Measurements from ENCODE around the gene PPP1R15B. TPM values are rescaled to one million over a fixed set of nuclear protein-coding genes. Genes with fewer than 3 reads are reported as not detected.

Gene PPP1R15B
- polyA plus RNA-seq, 1 donor (not counting 4 experiments of a cell fraction or from before 2014, with no cell fraction given): 19.1 TPM

DNA sequence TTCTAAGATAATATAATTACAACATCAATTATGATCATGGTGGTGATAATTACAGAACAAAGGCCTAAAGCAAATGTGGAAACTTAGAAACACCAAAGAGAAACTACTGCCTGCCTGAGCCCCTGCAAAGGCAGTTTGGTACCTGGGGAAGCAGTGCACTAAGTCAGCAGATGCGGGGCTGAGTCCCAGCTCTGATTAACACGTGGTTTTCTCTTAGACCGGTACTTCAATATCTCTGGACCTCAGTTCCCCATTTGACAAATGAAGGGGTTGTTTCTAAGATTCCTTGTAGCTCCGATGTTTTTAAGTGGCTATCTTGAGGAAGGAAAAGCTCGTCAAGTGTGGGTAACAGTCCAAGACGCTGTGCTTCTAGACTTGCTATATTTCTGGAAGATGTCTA lies 35.2 kb downstream of the PPP1R15B start:
- dilution Hi-C loops (cut with MboI; ENCODE audit: extremely low pct_ligation_motif_present, low sequenced_read_pairs): no loop called here

DNA sequence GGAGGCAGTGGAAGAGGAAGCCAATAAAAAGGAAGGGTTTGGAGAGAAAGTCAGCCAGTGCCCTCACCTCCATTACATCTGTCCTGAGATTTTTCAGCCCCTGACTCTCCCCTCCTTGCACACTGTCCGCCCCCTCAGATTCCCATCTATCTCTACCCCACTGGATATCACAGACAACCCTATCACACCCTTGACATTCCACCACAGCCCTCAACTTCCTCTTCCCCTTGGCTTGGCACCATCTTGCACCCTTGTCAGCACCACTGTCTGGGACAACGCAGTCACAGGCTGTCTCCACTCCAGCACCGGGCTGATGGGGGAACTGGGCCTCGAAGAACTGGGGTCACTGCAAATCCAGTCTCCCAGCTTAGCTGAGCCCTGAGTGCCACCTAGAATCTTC lies 37.7 kb downstream of the PPP1R15B start:
- no peaks in the 10 kb centered on the region for H3K9me3 ChIP-seq (ENCODE audit: control insufficient read depth, low read depth, low read length)
- no peak overlapping the region for H3K4me3 ChIP-seq (ENCODE audit: control insufficient read depth in 2 of 3, extremely low read depth in 1 of 3, insufficient read depth in 2 of 3, low read depth in 1 of 3, low read length in 3 of 3)
- H3K4me2 ChIP-seq (ENCODE audit: control insufficient read depth, extremely low read depth, insufficient read depth, low read depth, low read length): no peak overlapping the region
- no peak overlapping the region for H3K27ac ChIP-seq (ENCODE audit: control insufficient read depth, insufficient read depth, low read length)
- DNase-seq (ENCODE audit: low read depth, low spot score): no peak
- H3K9ac ChIP-seq (ENCODE audit: control insufficient read depth, extremely low read depth, insufficient read depth, low read length): no peak overlapping the region
- H3K79me2 ChIP-seq (ENCODE audit: control insufficient read depth, insufficient read depth, low read length): no peaks in the 10 kb centered on the region
- H3K27me3 ChIP-seq (ENCODE audit: control insufficient read depth, extremely low read depth, insufficient read depth, low read length): peaks cover 14% of the 10 kb centered on the region
- TF ChIP-seq EZH2 (IDR thresholded peaks at IDR 0.05; ENCODE audit: low read length): no peak
- TF ChIP-seq, protein P1, sequence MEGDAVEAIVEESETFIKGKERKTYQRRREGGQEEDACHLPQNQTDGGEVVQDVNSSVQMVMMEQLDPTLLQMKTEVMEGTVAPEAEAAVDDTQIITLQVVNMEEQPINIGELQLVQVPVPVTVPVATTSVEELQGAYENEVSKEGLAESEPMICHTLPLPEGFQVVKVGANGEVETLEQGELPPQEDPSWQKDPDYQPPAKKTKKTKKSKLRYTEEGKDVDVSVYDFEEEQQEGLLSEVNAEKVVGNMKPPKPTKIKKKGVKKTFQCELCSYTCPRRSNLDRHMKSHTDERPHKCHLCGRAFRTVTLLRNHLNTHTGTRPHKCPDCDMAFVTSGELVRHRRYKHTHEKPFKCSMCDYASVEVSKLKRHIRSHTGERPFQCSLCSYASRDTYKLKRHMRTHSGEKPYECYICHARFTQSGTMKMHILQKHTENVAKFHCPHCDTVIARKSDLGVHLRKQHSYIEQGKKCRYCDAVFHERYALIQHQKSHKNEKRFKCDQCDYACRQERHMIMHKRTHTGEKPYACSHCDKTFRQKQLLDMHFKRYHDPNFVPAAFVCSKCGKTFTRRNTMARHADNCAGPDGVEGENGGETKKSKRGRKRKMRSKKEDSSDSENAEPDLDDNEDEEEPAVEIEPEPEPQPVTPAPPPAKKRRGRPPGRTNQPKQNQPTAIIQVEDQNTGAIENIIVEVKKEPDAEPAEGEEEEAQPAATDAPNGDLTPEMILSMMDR (optimal IDR thresholded peaks at IDR 0.05 in 1 of 3, IDR thresholded peaks at IDR 0.05 in 1 of 3, conservative IDR thresholded peaks at IDR 0.05 in 1 of 3; ENCODE audit: extremely low read depth in 1 of 3, insufficient read depth in 2 of 3, low read length in 3 of 3): no peak
- no peak for FAIRE-seq
- H3K9me1 ChIP-seq (ENCODE audit: control insufficient read depth, extremely low read depth, insufficient read depth, low read length): no peaks in the 10 kb centered on the region
- H3K4me1 ChIP-seq (ENCODE audit: control insufficient read depth, extremely low read depth, insufficient read depth, low read length): no peaks in the 10 kb centered on the region
- no peaks in the 10 kb centered on the region for H3K36me3 ChIP-seq (ENCODE audit: control insufficient read depth in 2 of 2, extremely low read depth in 1 of 2, insufficient read depth in 2 of 2, low read length in 2 of 2)
- H2AFZ ChIP-seq (ENCODE audit: control insufficient read depth, low read length): no peak overlapping the region
- dilution Hi-C loops (cut with MboI; ENCODE audit: extremely low pct_ligation_motif_present, low sequenced_read_pairs): no loop called here
- no peaks in the 10 kb centered on the region for H4K20me1 ChIP-seq (ENCODE audit: control insufficient read depth, extremely low read depth, insufficient read depth, low read length)

More for the DNA sequence above, 35.2 kb downstream of the PPP1R15B start:
- Histone ChIP-seq H4K20me1 (ENCODE audit: control insufficient read depth, extremely low read depth, insufficient read depth, low read length) (no peaks in the 10 kb centered on the region), H3K36me3 (ENCODE audit: control insufficient read depth in 2 of 2, extremely low read depth in 1 of 2, insufficient read depth in 2 of 2, low read length in 2 of 2) (no peaks in the 10 kb centered on the region), H3K27me3 (ENCODE audit: control insufficient read depth, extremely low read depth, insufficient read depth, low read length) (peaks cover 14% of the 10 kb centered on the region), H3K9me3 (ENCODE audit: control insufficient read depth, low read depth, low read length) (no peaks in the 10 kb centered on the region), H3K4me3 (ENCODE audit: control insufficient read depth in 2 of 3, extremely low read depth in 1 of 3, insufficient read depth in 2 of 3, low read depth in 1 of 3, low read length in 3 of 3) (no peak overlapping the region), H3K9ac (ENCODE audit: control insufficient read depth, extremely low read depth, insufficient read depth, low read length) (no peak overlapping the region), H3K9me1 (ENCODE audit: control insufficient read depth, extremely low read depth, insufficient read depth, low read length) (no peaks in the 10 kb centered on the region), H3K27ac (ENCODE audit: control insufficient read depth, insufficient read depth, low read length) (no peak overlapping the region), H2AFZ (ENCODE audit: control insufficient read depth, low read length) (no peak overlapping the region), H3K4me1 (ENCODE audit: control insufficient read depth, extremely low read depth, insufficient read depth, low read length) (peaks cover 7% of the 10 kb centered on the region), H3K79me2 (ENCODE audit: control insufficient read depth, insufficient read depth, low read length) (no peaks in the 10 kb centered on the region), H3K4me2 (ENCODE audit: control insufficient read depth, extremely low read depth, insufficient read depth, low read depth, low read length) (no peak overlapping the region)
- no peak for DNase-seq (ENCODE audit: low read depth, low spot score)
- TF ChIP-seq EZH2 (IDR thresholded peaks at IDR 0.05; ENCODE audit: low read length): no peak
- TF ChIP-seq, protein P1 (optimal IDR thresholded peaks at IDR 0.05 in 1 of 3, IDR thresholded peaks at IDR 0.05 in 1 of 3, conservative IDR thresholded peaks at IDR 0.05 in 1 of 3; ENCODE audit: extremely low read depth in 1 of 3, insufficient read depth in 2 of 3, low read length in 3 of 3): no peak
- FAIRE-seq: no peak
